ENCODE measurements around the gene MED13L. TPM values are rescaled to one million over a fixed set of nuclear protein-coding genes. Genes with fewer than 3 reads are reported as not detected.
A peak's percentile ranks its signal among the peaks of the same experiment; 100 is the strongest.

Gene MED13L
- total RNA-seq, 4 donors from 2014 or later: 168 to 349 (median 246) TPM

DNA sequence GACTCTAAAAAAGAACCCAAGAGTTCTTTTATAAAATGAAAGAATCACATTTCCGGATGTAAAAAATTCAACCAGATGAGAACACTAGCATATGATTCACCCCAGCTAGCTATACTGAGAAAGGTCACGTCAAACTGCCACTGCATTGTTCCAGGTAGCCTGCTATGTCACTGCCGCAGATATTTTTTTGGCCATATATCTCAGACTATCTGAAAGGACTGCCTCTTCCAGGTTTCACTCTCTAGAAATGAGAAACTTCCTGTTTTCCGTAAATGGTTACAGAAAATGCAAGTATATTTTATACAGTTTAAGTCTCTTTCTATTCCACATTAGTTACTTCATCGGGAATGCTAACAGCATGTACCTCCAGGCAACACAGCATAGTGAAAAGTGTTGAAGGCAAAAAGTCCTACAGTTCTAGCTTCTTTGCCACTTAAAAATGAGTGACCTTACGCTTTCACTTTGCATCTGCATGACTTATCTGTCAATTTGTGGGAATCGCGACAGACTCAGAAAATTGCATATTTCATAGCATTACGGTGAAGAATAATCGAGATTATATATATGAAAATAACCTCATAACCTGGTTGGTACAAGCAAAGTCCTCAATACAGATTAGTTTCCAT lies 105.2 kb downstream of the MED13L start:
- Histone ChIP-seq H3K27ac (no peak overlapping the region), H3K9me3 (no peaks in the 10 kb centered on the region), H3K36me3 (no peaks in the 10 kb centered on the region), H3K4me1 (peaks cover 0 to 18% of the 10 kb centered on the region in 2 donors), H3K27me3 (no peaks in the 10 kb centered on the region), H3K4me3 (replicated peaks in 1 of 3) (no peak overlapping the region)
- intact Hi-C loops (cut with DNase I): no loop called here
- no peak for DNase-seq
- no peak for TF ChIP-seq POLR2A (IDR thresholded peaks at IDR 0.05)
- TF ChIP-seq, protein P1, sequence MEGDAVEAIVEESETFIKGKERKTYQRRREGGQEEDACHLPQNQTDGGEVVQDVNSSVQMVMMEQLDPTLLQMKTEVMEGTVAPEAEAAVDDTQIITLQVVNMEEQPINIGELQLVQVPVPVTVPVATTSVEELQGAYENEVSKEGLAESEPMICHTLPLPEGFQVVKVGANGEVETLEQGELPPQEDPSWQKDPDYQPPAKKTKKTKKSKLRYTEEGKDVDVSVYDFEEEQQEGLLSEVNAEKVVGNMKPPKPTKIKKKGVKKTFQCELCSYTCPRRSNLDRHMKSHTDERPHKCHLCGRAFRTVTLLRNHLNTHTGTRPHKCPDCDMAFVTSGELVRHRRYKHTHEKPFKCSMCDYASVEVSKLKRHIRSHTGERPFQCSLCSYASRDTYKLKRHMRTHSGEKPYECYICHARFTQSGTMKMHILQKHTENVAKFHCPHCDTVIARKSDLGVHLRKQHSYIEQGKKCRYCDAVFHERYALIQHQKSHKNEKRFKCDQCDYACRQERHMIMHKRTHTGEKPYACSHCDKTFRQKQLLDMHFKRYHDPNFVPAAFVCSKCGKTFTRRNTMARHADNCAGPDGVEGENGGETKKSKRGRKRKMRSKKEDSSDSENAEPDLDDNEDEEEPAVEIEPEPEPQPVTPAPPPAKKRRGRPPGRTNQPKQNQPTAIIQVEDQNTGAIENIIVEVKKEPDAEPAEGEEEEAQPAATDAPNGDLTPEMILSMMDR (IDR thresholded peaks at IDR 0.05): no peak
- WGBS, 2 donors: 76 to 80% methylated on average over 10 of the region's 10 CpGs

DNA sequence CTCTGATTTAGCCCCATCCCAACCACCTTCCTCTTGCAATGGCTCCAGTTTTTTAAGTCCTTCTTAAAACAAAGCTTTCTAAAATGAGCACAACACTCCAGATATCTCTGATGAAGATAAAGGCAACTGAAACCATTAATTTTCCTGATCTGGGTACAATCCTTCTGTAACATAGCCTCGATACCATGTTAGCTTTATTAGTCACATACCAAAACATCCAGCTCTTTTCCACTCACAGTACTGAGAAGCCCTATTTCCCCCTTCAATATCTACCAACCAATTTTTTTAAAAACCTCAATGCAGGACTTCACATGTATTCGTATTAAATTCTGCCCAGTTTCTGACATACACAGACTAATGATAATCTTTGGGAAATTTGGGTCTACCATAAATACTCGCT lies 105.9 kb downstream of the MED13L start:
- Histone ChIP-seq H3K36me3 (no peaks in the 10 kb centered on the region), H3K9me3 (no peaks in the 10 kb centered on the region), H3K27me3 (no peaks in the 10 kb centered on the region), H3K27ac (no peak overlapping the region), H3K4me1 (peaks cover 5 to 19% of the 10 kb centered on the region in 2 donors), H3K4me3 (replicated peaks in 1 of 3) (no peak overlapping the region)
- intact Hi-C loops (cut with DNase I): no loop called here
- WGBS, 2 donors: 91% methylated on average over 3 of the region's 3 CpGs
- TF ChIP-seq, protein P1 (IDR thresholded peaks at IDR 0.05): no peak
- TF ChIP-seq POLR2A (IDR thresholded peaks at IDR 0.05): no peak
- no peak for DNase-seq

DNA sequence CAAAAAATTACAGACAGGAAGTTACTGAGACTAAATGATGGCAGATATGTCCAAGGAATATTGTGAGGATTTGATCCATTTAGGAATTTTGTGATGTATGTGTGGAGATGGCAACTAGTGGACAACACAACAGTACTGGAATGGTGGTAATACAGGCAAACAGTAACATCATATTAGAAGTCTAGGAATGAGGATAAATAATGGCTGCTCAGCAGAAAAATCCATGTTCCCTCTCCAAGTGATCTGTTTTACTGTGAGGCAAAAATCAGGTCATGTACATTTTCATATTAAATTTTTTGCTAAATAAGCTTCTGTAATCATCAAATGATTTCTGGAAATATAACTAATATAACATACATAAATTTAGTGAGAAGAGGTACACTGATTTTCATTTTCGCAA lies 108.4 kb downstream of the MED13L start:
- WGBS, 2 donors: 98 to 100% methylated on average over 1 of the region's 1 CpG
- no peak for TF ChIP-seq POLR2A (IDR thresholded peaks at IDR 0.05)
- TF ChIP-seq, protein P1 (IDR thresholded peaks at IDR 0.05): no peak
- no peaks in the 10 kb centered on the region for H3K27me3 ChIP-seq
- H3K4me3 ChIP-seq (replicated peaks in 1 of 3): no peak overlapping the region
- H3K9me3 ChIP-seq: no peaks in the 10 kb centered on the region
- no peaks in the 10 kb centered on the region for H3K36me3 ChIP-seq
- H3K4me1 ChIP-seq: peaks cover 18 to 36% of the 10 kb centered on the region in 2 donors
- intact Hi-C loops (cut with DNase I): no loop called here
- H3K27ac ChIP-seq: no peak overlapping the region
- no peak for DNase-seq

DNA sequence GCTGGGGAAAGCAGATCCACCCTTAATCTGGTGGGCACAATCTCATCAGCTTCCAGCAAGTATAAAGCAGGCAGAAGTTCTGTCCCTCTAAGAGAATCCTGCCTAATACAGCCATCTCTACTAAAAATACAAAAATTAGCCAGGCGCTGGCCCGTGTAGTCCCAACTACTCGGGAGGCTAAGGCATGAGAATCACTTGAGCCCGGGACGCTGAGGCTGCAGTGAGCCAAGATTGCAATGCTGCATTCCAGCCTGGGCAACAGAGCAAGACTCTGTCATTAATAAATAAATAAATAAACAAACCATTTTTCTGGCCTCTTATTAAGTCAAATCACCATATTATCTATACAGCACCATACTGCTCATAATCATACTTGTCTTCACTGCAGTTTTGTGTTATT lies 111.2 kb downstream of the MED13L start:
- no peak overlapping the region for H3K27ac ChIP-seq
- no peaks in the 10 kb centered on the region for H3K36me3 ChIP-seq
- 37 to 48% methylated on average over 5 of the region's 5 CpGs for WGBS, 2 donors
- peak; percentile 46 to 54 for DNase-seq
- intact Hi-C loops (cut with DNase I): no loop called here
- H3K27me3 ChIP-seq: no peaks in the 10 kb centered on the region
- TF ChIP-seq POLR2A (IDR thresholded peaks at IDR 0.05): no peak
- TF ChIP-seq, protein P1 (IDR thresholded peaks at IDR 0.05): no peak
- no peak overlapping the region for H3K4me3 ChIP-seq (replicated peaks in 1 of 3)
- no peaks in the 10 kb centered on the region for H3K9me3 ChIP-seq
- peaks cover 21 to 33% of the 10 kb centered on the region in 2 donors for H3K4me1 ChIP-seq

DNA sequence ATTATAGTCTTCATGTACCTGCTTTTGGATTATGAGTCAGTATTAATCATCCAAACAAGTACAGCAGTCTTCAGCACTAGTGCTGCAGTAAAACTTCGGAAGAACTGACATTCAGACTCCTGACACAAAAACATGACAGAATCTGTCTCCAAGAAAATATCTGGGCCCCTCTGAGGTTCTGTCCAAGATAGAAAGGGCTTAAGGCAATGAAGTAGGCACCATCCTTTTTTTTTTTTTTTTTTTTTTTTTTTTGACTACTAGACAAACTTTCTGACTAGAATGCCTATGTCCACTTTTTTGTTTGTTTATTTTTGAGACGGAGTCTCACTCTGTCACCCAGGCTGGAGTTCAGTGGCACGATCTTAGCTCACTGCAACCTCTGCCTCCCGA lies 112.5 kb downstream of the MED13L start:
- no peak for DNase-seq
- intact Hi-C loops (cut with DNase I): no loop called here
- H3K27ac ChIP-seq: no peak overlapping the region
- H3K4me1 ChIP-seq: peaks cover 25 to 41% of the 10 kb centered on the region in 2 donors
- no peaks in the 10 kb centered on the region for H3K9me3 ChIP-seq
- no peaks in the 10 kb centered on the region for H3K36me3 ChIP-seq
- no peaks in the 10 kb centered on the region for H3K27me3 ChIP-seq
- 80 to 86% methylated on average over 4 of the region's 4 CpGs for WGBS, 2 donors
- TF ChIP-seq, protein P1 (IDR thresholded peaks at IDR 0.05): no peak
- TF ChIP-seq POLR2A (IDR thresholded peaks at IDR 0.05): no peak
- H3K4me3 ChIP-seq (replicated peaks in 1 of 3): no peak overlapping the region

Measured in thyroid gland (tissue), 4 donors.